GM03348 (cell line): Measurements from ENCODE around the gene FOXS1.

Experiments
- DNase-seq: peaks from one replicate; pipeline ENCODE4 v3.0.0; 2012; ENCODE audit warnings: low spot score

FOXS1 gene

DNA sequence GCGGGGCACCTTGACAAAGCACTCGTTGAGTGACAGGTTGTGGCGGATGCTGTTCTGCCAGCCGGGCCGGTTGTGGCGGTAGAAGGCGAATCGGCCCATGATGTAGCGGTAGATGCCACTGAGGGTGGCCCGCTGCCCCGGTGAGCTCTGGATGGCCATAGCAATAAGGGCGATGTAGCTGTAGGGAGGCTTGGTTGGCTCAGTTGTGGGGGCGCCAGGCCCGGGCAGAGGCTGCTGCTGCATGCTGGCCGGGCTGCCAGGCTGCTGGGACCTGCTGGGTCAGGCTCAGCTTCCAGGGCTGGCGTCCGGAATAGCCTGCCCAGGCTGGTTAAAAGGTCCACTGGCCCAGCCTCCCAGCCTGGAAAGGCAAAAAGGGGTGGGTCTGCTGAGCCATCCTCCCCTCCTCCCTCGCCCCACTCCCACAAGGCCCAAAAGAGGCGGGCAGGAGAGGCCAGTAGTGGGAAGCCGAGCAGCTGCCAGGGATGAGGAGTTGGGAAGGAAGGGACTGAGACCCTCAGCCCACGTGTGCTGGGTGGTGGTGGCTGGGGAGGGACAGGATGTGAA lies at the start of gene FOXS1:
Gene FOXS1 (minus strand): TSS at position 305 of the 564 bp plus-strand sequence. CDS start 62 bp downstream, at position 243.
- no peak for DNase-seq

DNA sequence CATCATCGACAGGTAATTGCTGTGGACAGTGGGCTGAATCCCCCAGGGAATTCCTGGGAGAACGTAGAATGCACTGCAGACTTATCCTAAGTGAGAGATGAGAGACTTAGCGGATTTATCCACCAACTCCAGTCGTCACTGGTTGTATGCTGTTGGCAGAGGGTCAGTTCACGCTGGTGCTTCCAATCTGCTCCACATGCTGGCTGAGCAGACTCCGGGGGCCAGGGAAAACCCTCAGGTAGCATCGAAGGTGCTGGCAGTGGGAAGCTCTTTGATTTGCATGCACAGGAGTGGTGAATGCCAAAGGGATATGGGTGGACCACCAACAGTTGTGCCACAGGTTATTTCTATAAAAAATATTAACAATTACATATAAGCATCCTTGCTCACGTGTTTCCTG lies 45.2 kb upstream of the FOXS1 start:
- no peak for DNase-seq

DNA sequence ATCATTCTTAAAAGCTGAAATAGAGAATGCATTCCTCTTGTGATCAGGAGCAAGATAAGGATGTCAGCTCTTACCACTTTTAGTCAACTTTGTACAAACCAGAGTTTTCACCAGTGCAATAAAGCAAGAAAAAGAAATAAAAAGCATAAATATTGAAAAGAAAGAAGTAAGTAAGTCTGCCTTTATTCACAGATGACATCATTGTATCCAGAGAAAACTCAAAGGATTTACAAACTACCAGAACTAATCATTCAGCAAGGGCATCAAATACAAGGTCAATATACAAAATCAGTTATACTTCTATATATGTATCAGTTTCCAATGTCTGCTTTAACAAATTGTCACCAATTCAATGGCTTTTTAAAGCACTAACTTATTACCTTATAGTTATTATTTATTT lies 38.4 kb upstream of the FOXS1 start:
- DNase-seq: no peak

DNA sequence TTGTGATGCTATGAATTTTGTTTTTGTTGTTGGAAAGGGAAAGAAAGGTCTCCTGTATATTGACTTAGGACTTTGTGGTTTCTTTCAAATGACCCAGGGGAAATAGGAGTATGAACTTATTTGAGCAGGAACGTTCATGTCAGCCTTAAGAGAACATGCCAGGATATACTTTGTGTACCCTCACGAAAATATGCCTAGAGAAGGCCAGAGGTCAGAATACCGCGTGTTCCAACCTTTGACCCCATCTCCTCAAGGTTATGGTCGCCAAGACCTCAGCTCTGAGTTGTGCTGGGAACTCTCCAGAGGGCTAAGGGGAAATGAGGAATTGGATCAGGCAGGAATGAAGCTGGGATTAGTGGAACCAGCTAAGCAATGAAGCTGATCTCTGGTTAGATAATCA lies 36.5 kb upstream of the FOXS1 start:
- no peak for DNase-seq

DNA sequence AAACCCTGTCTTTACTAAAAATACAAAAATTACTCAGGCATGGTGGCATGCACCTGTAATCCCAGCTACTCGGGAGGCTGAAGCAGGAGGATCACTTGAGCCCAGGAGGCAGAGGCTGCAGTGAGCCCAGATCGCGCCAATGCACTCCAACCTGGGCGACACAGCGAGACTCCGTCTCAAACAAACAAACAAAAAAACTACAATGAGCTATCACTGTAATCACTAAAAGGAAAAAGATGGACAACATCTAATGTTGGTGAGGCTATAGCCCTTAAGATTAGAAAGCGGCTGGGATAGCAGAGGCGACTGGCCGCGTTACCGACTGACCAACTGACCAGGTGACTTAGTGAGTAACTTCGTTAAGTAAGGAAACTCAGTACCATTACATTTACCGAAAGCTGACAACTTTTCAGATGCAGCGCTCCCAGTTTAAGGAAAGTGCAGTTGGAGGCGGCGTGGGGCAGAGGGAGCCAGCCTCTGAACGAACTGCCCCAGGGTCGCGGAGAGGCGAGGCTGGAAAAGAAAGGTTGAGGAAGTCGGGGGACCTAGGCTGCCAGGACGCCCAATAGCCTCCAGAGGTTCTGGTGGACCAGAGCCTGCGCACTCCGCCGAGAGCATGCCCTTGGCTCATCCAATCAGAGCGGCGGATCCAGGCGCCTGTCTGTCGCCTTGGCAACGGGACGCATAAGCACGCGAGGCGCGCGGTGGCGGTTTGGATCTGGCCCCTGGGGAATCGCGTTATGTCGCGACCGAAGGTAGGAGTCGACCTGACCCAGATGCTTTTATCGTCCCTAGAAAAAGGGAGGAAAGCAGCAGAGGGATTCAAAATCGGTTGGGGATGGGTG lies 34.0 kb upstream of the FOXS1 start:
- peak; percentile 99 for DNase-seq

DNA sequence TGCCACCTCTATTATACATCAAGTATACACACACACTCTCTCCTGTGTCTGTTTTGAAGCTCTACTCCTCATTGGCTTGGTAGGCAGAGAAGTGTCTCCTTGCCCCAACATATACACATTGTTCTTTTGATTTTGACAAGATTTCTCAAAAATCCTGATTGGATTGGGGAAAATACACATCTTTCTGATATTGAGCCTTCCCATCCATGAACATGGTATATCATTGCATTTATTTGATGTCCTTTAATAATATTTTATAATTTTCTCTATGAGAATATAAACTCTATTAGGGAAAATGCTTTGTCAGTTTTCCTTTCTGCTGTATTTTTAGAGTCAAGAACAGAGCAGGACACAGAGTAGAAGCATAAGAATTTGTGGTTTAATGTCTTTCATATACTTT lies 32.3 kb upstream of the FOXS1 start:
- no peak for DNase-seq

DNA sequence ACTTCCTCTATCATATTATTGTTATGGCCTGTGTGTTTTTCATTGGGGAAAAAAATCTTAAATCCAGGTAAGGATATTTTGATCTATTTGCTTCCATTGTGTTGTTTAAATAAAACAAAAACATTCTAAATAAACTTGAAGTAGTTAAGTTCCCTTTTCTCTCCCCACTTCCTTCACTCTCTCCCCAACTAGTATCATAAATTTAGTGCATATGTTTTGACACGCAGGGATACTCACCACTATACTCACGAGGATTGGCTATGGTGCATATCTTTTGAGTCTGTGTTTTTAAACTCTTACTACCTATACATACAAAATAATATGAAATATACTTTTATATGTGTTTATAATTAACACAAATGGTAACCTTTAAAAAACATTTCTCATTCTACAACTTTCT lies 30.3 kb upstream of the FOXS1 start:
- no peak for DNase-seq

DNA sequence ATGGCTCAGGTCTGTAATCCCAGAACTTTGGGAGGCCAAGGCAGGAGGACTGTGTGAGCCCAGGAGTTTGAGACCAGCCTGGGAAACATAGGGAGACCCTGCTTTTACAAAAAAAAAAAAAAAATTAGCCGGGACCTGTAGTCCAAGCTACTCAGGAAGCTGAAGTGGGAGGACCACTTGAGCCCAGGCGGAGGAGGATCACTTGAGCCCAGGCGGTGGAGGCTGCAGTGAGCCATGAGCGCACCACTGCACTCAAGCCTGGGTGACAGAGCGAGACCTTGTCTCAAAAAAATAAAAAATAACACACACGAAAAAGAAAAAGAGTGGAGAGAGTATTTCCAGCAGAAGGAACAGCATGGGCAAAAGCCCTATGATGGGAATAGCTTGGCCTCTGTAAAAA lies 27.0 kb upstream of the FOXS1 start:
- no peak for DNase-seq

DNA sequence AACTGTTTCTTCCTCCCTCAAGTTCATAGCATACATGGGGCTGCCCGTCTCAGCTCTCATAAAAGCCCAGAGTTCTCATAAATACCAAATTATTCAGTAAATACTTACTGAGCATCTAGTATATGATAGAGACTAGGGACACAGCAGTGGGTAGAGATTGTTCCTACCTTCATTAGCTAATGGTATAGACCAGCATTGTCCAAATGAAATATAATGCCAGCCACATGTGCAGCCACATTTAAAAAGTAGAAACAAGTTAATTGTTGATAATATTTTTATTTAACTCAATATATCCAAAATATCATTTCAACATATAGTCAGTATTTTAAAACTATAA lies 26.2 kb upstream of the FOXS1 start:
- no peak for DNase-seq

DNA sequence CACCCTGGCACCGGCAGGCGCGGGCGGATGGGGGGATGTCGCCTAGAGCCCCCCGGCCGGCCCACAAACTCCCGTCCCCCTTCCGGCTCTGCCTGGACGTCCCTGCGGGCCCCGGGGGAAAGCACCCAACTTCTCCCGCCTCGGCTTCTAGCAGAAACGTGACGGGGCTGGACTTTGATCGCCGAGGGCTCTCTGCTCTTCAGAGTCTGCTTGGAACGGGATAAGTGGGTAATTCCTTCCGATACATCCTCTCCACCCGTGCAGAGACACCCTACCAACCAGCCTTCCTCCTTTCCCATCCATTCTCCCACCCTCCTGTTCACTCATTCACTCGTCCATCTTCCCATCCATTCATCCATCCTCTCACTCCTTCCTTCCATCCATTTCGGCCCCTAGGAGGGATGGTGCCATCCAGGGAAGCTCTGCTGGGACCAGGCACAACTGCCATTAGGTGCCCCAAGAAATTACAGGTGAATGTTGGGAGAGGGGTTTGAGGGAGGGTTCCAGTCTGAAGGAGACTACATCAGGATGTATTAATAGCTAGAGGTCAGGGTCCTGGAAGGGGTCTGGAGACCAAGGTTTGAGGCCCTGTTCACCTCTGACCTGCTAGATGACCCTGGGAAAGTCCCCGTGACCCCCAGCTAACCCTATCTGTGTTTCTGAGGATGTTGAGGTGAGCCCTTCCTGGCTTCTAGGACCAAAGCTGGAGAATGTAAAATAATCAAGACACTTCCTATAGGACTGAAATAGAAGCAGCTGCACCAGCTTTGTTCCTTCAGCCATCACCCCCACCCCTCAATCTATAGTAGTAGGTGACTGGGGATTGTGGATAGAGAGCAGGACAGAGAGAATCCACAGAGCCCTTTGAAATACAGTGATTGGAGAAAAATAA lies 25.6 kb upstream of the FOXS1 start:
- DNase-seq: no peak

DNA sequence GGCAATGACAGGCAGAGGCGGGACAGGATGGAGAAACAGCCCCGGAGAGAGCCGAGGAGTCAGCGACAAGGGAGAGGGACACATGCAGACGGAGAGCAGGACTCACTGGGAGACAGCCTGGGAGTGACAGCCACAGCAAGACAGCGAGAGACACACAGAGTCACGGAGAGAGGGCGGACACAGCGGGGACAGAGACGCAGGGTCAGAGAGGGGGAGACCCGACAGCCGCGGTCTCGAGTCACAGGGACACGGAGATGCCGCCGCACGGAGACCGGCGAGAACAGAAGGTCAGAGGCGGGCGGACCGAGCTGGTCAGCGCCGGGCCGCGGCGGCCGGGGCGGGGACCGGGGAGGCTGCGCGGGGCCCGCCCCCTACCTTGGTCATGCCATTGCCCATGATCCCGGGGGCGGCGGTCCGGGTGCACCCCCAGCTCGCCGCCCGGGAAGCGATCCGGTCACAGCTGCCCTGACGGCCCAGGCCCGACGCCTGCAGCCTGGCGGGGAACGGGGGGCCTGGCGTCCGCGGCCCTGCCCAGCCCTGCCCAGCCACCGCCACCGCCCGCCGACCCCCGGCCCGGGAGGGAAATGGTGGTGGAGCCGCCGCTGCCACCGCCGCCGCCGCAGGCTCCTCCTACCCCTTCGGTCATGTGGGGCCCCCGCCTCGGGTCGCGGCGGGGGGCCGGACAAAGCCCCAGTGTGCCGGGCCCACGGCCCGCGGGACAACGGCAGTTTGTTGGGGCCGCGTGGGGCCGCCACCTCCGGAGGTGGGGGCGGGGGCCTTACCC lies 24.7 kb upstream of the FOXS1 start, which contains the start of the genes DUSP15 and TTLL9:
Gene DUSP15 (minus strand): TSS at position 586 of the 784 bp plus-strand sequence. CDS start 190 bp downstream, at position 396.
Gene TTLL9 (plus strand): TSS at position 693 of the 784 bp plus-strand sequence. CDS start 493 bp downstream, outside the sequence.
- DNase-seq: peak; percentile 52

DNA sequence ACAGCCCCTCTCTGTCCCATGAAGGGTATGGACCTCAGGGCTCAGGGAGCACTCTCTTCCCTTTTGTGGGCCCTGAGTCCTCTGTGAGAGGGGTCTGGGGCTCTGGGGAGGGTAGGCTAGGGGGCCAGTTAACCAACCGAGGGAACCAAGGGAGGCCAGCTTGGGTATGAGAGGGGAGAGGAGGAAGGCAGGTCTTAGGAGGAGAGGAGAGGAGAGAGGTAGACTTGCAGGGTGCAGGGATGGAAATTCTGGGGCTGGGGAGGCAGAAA lies 24.2 kb upstream of the FOXS1 start:
- no peak for DNase-seq

DNA sequence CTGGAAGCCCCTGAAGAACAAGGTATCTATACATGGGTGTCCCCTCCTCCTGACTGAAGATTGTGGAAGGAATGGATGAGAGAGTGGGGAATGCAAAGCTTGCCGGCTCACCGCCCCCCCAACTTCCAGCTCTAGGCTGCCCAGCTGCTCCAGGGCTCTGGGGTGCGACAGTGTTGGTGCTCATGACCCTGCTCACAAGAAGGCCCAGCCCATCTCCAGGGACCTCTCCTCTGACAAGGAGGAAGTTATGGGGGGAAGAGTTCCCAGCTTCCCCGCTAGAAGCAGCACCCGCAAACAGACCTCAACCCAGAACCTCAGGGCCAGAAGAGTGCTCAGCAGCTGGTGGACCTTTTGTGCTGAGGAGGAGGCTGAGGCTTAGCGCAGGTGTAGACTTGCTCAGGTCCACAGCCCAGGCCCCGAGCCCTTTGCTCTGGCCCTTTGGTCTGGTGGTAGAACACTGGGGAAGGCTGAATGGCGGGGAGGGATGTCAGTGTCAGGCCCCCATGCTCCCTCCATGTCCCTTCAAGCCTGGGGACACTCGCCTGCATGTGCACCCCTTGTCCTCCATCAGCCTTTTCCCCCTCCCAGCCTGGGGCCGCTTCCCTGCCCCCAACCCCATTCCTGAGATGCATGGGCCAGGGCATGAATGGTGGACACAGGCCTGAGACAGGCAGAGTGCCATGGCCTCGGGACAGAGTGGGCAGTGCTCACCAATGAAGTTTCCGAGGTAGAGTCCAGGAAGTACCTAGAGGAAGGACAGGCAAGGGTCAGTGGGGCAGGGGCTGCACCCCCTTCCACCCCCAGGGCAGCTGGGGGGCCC lies 23.7 kb upstream of the FOXS1 start:
- no peak for DNase-seq

DNA sequence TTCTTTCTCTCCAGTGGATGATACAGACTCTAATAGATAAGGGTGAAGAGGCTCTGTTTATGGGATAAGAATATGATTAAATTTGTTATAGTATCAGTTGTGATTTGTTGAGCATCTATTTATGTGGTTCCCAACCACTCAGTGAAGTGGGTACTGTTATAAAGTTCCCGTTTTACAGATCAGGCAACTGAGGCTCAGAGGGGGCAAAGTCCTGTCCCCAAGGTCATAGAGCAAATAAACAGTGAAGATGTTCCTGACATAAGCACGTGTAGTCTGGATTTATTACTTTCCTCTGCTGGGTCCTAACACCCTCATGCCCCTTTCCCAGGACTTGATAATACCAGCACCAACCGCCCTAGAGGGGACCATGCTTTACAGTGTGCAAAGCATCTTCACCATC lies 20.8 kb upstream of the FOXS1 start:
- DNase-seq: no peak

DNA sequence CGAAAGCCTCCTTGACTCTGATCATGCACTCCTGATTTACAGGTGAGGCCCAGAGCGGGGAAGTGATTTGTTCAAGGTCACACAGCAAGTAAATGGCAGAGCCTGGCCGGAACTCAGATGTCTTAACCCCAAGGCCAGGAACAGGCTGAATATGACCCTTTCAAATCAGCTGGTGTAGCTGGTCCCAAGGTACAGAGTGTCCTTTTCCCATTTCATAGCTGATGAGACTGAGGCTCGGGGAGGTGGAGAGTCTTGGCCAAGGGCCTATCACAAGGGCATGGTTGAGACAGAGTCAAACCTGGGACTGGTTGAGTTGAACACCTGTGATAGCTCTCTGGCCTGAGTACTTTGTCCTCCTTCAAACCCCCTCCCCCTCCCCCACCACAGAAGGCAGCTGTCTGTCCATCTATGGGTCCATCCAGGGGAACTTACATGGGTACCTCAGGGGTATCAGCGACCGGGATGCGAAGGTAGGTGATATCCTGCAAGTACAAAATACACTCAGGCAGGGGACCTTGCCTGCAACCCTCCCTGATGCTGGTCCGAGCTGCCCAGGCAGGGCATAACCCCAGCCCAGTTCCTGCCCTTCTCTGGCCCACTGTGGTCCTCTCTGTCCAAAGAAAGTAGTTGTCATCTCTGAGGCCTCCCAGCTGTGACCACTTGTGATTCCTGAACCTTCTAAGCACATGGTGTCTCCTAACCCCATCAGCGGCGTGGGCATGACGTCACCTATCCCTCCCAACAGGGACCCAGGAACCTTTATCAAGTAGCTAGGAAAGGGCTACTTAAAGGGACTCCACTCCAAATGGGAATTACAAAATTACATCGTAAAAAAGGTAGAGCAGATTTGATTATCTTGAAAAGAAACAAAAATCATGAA lies 19.4 kb upstream of the FOXS1 start:
- no peak for DNase-seq

DNA sequence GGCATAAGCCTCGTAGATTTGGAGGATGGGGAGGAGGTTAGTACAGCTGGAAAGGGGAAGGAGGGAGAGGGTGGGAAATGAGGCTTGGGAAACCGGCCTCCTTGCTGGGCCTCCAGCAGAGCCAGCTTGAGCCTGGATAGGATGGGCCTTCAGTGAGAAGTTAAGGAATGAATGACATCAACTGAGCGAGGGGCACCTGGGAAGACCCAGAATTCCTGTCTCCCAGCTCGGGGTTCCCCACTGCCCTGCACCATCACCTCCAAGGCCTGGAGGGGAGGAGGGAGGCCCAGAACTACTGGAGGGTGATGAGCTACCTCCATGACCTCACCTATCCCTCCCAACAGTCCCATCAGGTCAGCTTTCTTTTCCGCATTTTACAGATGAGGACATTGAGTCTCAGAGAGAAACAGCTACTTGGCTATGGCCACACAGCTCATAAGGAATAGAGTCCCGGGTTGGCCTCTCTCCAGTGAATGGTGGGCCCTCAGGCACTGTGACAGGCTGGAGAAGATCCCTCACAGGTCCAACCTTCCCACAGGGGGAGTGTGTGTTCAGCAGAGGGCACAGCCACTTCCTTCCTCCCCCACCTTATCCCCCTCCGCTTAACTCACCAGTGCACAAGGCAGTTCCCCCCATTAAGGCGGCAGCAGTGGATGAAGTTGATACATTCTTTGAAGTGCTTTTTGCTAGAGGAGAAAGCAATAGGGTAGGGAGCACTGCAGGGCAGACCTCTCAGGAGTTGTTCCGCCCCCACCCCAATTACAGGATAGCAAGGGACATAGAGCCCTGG lies 18.1 kb upstream of the FOXS1 start:
- DNase-seq: no peak

DNA sequence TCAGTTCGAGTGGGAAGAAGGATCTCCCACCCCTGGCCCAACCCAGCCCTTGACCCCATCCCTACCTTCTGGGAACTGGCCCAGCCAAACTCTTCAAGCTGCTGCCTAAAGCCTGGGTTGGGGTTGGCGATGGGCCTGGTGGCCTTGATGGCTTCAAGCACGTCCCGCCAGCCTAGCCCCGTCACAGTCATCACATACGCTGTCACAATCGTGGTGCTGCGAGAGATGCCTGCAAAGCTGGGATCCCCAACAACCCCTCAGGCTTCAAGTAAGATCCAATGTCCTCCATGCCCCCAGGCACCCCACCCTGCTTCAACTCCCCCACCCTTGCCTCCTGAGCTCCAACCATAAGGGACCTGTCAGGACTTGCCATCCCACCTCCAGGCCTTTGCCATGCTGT lies 17.1 kb upstream of the FOXS1 start:
- DNase-seq: no peak

DNA sequence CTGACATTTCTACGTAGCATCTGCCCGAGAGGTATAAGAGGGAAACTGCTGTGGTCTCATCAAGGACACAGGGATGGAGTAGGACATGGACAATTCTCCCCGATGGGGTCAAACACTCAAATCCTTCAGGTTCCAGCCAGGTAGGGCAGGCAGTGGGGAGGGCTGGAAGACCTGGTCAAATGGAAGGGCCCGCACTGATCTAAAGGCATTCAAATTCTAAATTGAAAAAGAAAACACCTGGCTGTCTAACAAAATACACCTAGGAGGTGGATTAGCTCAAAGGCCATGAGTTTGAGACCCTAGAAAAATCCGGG lies 16.7 kb upstream of the FOXS1 start:
- DNase-seq: no peak

DNA sequence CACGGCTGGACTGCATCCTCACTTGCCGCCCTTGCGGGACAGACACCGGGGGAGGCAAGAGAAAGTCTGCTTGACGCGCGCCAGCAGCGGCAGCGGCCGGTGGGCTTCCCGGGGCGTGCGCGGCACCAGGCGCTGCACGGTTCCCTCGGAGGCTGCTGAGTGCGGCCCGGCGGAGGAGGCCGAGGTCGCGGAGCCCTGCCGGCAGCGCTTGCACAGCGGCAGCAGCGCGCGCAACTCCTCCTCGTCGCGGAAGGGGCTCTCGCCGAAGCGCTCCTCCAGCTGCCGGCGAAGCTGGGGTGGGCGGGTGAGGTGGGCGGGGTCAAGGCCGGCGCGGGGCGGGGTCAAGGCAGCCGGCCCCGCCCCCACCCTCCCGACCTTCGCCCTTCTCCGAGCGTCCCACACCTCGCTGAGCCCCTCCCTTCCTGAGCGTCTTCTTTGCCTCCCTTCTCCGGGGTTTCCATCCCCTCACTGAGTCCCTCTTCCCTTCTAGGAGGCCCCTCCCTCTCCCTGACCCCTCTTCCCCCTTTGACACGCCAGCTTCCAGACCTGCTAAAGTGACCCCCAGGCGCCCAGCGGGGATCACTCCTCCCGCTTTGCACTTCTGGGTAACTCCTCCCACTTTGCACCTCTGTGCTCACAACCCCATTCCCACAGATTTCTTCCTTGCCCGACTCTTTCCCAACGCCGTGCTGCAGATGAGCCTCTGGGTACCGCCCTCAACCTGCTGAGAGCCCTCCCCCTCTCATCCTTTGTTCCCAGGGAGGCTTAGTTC lies 16.2 kb upstream of the FOXS1 start:
- peak; percentile 80 for DNase-seq
